RWPE1 (cell line): ENCODE results near the gene COL6A6.

Experiments
- CTCF ChIA-PET: fragments of 350-600 bp; sonication (Branson Sonifier 250); formaldehyde crosslinking; extraction: SDS; loops from one replicate; lab custom pipeline; 2021; lab: Yijun Ruan, JAX
- POLR2A ChIA-PET: fragments of 400-600 bp; formaldehyde crosslinking; extraction: SDS; loops from one replicate; lab custom pipeline; 2020; ENCODE audit warnings: antibody characterized with exemption; ENCODE audit not compliant: low non-redundant PET; lab: Yijun Ruan, JAX
- DNase-seq: peaks from one replicate; pipeline ENCODE4 v3.0.0; 2012; ENCODE audit warnings: low spot score
- H3K27ac ChIP-seq: fragments of 450-650 bp; 2 replicates; pipeline ENCODE4 v1.5.1; 2017
- TF ChIP-seq, protein P1 (sequence below): fragments of 450-650 bp; conservative IDR thresholded peaks from 2 replicates; pipeline ENCODE4 v1.5.1; 2017; ENCODE audit warnings: low read depth, mild to moderate bottlenecking

The COL6A6 gene, protein sequence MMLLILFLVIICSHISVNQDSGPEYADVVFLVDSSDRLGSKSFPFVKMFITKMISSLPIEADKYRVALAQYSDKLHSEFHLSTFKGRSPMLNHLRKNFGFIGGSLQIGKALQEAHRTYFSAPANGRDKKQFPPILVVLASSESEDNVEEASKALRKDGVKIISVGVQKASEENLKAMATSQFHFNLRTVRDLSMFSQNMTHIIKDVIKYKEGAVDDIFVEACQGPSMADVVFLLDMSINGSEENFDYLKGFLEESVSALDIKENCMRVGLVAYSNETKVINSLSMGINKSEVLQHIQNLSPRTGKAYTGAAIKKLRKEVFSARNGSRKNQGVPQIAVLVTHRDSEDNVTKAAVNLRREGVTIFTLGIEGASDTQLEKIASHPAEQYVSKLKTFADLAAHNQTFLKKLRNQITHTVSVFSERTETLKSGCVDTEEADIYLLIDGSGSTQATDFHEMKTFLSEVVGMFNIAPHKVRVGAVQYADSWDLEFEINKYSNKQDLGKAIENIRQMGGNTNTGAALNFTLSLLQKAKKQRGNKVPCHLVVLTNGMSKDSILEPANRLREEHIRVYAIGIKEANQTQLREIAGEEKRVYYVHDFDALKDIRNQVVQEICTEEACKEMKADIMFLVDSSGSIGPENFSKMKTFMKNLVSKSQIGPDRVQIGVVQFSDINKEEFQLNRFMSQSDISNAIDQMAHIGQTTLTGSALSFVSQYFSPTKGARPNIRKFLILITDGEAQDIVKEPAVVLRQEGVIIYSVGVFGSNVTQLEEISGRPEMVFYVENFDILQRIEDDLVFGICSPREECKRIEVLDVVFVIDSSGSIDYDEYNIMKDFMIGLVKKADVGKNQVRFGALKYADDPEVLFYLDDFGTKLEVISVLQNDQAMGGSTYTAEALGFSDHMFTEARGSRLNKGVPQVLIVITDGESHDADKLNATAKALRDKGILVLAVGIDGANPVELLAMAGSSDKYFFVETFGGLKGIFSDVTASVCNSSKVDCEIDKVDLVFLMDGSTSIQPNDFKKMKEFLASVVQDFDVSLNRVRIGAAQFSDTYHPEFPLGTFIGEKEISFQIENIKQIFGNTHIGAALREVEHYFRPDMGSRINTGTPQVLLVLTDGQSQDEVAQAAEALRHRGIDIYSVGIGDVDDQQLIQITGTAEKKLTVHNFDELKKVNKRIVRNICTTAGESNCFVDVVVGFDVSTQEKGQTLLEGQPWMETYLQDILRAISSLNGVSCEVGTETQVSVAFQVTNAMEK (N-terminal part only)

DNA sequence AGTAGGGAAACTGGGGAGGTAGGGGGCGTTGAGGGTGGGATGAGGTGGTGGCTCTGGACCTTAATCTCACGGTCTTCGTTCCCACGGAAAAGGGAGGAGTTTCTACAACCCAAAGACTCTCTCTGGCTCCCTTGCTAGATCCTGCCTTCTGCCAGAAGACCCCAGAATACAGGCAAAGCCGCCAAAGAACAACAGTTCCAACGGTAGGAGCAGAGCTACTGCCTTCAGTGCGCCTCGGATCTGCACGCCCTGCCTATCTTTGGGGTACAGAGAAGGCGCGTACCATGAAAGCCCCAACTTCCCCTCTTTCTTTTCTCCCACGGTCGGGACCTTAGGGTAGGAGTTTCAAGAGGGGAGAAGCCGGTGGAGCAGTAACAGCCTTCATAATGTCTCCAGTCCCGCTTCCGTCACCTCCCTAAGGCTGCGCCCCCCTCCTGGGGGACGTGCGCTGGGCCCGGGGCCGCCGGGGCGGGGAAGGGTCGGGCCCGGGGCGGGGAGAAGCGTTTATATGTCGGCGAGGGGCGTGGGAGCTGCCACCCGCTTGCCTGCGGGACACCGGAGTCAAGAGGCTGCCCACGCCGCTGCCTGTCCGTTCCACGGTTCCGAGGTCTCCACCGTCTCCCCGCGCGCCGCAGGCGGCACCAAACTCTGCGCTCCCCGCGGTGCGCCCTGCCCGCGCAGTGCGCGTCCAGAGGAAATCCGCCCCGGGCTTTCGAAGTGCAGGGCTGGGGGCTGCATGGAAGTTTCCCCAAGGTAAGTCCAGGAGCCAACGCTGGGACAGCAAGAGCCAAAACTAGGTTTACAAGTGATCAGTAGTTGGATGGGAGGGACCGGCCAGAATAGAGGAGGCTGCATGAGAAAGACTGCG, at the start of gene COL6A6:
Gene COL6A6, plus strand, starts transcription at position 533 of the 868 bp plus-strand sequence. CDS start 43,188 bp downstream, outside the sequence.
- ChIA-PET POLR2A (no interaction called here), CTCF (no interaction called here)
- TF ChIP-seq, protein P1, sequence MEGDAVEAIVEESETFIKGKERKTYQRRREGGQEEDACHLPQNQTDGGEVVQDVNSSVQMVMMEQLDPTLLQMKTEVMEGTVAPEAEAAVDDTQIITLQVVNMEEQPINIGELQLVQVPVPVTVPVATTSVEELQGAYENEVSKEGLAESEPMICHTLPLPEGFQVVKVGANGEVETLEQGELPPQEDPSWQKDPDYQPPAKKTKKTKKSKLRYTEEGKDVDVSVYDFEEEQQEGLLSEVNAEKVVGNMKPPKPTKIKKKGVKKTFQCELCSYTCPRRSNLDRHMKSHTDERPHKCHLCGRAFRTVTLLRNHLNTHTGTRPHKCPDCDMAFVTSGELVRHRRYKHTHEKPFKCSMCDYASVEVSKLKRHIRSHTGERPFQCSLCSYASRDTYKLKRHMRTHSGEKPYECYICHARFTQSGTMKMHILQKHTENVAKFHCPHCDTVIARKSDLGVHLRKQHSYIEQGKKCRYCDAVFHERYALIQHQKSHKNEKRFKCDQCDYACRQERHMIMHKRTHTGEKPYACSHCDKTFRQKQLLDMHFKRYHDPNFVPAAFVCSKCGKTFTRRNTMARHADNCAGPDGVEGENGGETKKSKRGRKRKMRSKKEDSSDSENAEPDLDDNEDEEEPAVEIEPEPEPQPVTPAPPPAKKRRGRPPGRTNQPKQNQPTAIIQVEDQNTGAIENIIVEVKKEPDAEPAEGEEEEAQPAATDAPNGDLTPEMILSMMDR, result no peak
- H3K27ac ChIP-seq, result no peak within 1 kb of the TSS
- DNase-seq, result no peak

DNA sequence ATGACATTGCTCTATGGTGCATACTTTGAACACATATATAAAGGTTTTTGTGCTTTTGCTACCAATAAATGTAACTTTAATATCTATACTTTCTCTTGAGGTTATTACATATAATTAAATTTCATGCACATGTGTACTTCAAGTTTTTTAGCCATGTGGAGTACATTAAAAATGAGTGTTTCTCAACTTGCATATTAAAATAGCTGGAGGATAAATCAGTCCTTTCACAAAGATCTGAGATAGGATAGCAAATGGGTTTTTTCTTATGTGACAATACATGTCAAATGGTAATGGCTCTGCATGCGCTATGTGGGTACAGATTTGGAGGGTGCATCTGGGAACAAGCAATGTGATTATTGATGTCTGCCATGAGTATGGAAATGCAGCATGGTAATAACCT, 48.7 kb upstream of the COL6A6 start:
- TF ChIP-seq, protein P1, result no peak
- no peak for DNase-seq
- CTCF ChIA-PET, result no interaction called here
- H3K27ac ChIP-seq, result no peak overlapping the region
- POLR2A ChIA-PET, result no interaction called here

DNA sequence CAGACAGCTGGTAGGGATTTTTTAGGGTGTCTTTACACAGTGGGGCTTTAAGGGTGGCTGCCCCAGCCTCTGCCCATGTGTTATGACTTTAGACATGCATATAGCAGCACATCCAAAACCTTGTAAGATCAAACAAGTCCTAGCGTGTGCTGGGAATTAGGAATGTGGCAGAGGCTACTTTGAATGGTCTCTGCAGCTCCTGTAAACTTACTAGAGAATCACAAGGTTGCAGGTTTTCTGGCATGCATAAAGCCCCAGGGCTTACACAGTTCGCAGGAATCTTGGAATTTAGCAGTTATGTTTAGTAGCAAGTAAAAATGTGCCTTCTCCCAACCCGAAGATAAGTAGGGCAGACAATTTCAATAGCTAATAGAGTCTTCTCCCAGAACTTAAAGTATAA, 46.9 kb upstream of the COL6A6 start:
- DNase-seq, result peak; percentile 2
- ChIA-PET POLR2A (no interaction called here), CTCF (interaction anchor here (1.0 kb wide), 1 partner anchor 194 kb away, joined by 3 read pairs; no protein-coding TSS in a partner anchor)
- TF ChIP-seq, protein P1, result no peak
- no peak overlapping the region for H3K27ac ChIP-seq

DNA sequence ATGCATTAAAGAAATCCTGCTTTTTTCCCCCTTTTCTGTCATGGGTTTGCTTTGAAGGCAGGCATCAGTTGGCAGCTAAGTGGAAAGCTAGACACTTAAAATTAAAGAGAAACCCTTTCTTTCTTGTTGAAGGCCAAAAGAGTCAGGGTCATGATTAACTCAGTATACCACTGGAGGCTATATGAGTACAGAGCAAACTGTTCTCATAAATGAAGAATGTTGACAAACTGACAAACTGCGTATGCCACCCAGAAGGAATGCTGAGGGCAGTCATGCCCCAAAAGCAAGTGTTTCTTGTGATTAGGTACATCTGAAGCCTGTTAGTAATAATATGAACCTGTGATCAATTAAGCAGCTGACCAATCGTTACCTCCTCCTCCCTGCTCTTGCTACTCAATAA, 43.6 kb upstream of the COL6A6 start:
- ChIA-PET CTCF (no interaction called here), POLR2A (no interaction called here)
- no peak for DNase-seq
- TF ChIP-seq, protein P1, result no peak
- H3K27ac ChIP-seq, result no peak overlapping the region

DNA sequence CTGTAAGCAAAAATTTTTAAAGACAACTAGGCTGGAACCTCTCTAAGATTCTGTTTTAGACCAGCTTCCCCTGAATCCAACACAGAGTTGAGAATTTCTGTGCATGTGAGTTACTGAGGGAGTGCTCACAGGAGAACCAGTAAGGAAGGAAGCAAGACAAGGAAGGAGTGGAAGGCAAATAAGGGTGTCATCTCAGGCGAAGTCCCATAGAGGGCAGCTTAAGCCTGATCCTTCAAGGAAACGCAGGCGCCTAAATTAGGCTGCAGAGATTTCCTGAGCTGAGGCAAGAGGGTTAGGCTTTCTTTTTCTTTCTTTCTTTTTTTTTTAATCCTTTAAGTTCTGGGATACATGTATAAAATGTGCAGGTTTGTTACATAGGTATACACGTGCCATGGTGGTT, 36.2 kb upstream of the COL6A6 start:
- peak; percentile 26 for DNase-seq
- H3K27ac ChIP-seq, result no peak overlapping the region
- CTCF ChIA-PET, result interaction anchor here (0.6 kb wide), 2 partner anchors 22 to 60 kb away, joined by 3 read pairs; no protein-coding TSS in a partner anchor
- POLR2A ChIA-PET, result no interaction called here
- TF ChIP-seq, protein P1, result no peak
